Measurements from ENCODE around the gene NEK5. TPM values are rescaled to one million over a fixed set of nuclear protein-coding genes. Genes with fewer than 3 reads are reported as not detected.

NEK5 gene
- polyA plus RNA-seq, 3 donors = 0.07 TPM; not detected in 2

GRCh38 chr13:52136763-52137162, 7.9 kb upstream of the NEK5 start:
- Histone ChIP-seq H3K9ac (ENCODE audit: insufficient read depth, low read length, poor library complexity, severe bottlenecking) (no peak overlapping the region), H3K4me3 (replicated peaks in 1 of 3; ENCODE audit: low read depth in 2 of 3, low read length in 3 of 3) (no peak overlapping the region), H3K9me3 (replicated peaks in 1 of 2; ENCODE audit: control insufficient read depth in 1 of 2, insufficient read depth in 1 of 2, low read length in 2 of 2) (no peaks in the 10 kb centered on the region), H2AFZ (ENCODE audit: insufficient read depth, low read depth, low read length, poor library complexity, severe bottlenecking) (no peak overlapping the region), H3K27ac (ENCODE audit: low read depth in 1 of 2, low read length in 2 of 2) (no peak overlapping the region), H4K20me1 (ENCODE audit: insufficient read depth, low read length) (no peaks in the 10 kb centered on the region), H3K36me3 (replicated peaks in 1 of 2; ENCODE audit: control insufficient read depth in 1 of 2, insufficient read depth in 2 of 2, low read length in 2 of 2) (peaks cover 53 to 90% of the 10 kb centered on the region in 2 donors), H3K4me1 (ENCODE audit: control insufficient read depth in 1 of 2, insufficient read depth in 2 of 2, low read length in 2 of 2) (no peaks in the 10 kb centered on the region), H3K79me2 (ENCODE audit: insufficient read depth, low read length) (no peaks in the 10 kb centered on the region), H3K27me3 (ENCODE audit: control insufficient read depth in 2 of 2, insufficient read depth in 2 of 2, low read length in 2 of 2) (no peaks in the 10 kb centered on the region), H3K4me2 (replicated peaks; ENCODE audit: extremely low read depth, low read length, poor library complexity, severe bottlenecking) (no peak overlapping the region)
- no peak overlapping the region for H3K4me3 Mint-ChIP-seq
- no peaks in the 10 kb centered on the region for H3K27me3 Mint-ChIP-seq (ENCODE audit: low read depth in 3 of 3)
- no peak overlapping the region for H3K27ac Mint-ChIP-seq
- intact Hi-C loops (cut with micrococcal nuclease) = no loop called here
- H3K9me3 Mint-ChIP-seq = peaks cover 0 to 1% (median 0%) of the 10 kb centered on the region in 7 donors
- H3K36me3 Mint-ChIP-seq = peaks cover 70 to 82% of the 10 kb centered on the region in 2 donors
- H3K4me1 Mint-ChIP-seq = no peaks in the 10 kb centered on the region
- no peak for TF ChIP-seq CTCF (IDR thresholded peaks at IDR 0.05)
- DNase-seq = no peak

- peaks cover 31 to 53% of the 10 kb centered on the region in 2 donors for H3K36me3 ChIP-seq (replicated peaks in 1 of 2; ENCODE audit: control insufficient read depth in 1 of 2, insufficient read depth in 2 of 2, low read length in 2 of 2)
- no peak for TF ChIP-seq CTCF (IDR thresholded peaks at IDR 0.05)
- H3K27me3 Mint-ChIP-seq (ENCODE audit: low read depth in 3 of 3) = peaks cover 3 to 11% (median 3%) of the 10 kb centered on the region in 3 donors
- no peaks in the 10 kb centered on the region for H4K20me1 ChIP-seq (ENCODE audit: insufficient read depth, low read length)
- H3K4me3 Mint-ChIP-seq = no peak overlapping the region
- H3K9me3 Mint-ChIP-seq = peaks cover 0 to 4% (median 1%) of the 10 kb centered on the region in 7 donors
- H3K27ac ChIP-seq (ENCODE audit: low read depth in 1 of 2, low read length in 2 of 2) = no peak overlapping the region
- H3K9me3 ChIP-seq (replicated peaks in 1 of 2; ENCODE audit: control insufficient read depth in 1 of 2, insufficient read depth in 1 of 2, low read length in 2 of 2) = no peaks in the 10 kb centered on the region
- no peak for DNase-seq
- H3K4me1 ChIP-seq (ENCODE audit: control insufficient read depth in 1 of 2, insufficient read depth in 2 of 2, low read length in 2 of 2) = peaks cover 16 to 21% of the 10 kb centered on the region in 2 donors
- peaks cover 48 to 50% of the 10 kb centered on the region in 2 donors for H3K36me3 Mint-ChIP-seq
- no peak overlapping the region for H3K4me2 ChIP-seq (replicated peaks; ENCODE audit: extremely low read depth, low read length, poor library complexity, severe bottlenecking)
- H3K27ac Mint-ChIP-seq = no peak overlapping the region
- intact Hi-C loops (cut with micrococcal nuclease) = no loop called here
- H2AFZ ChIP-seq (ENCODE audit: insufficient read depth, low read depth, low read length, poor library complexity, severe bottlenecking) = no peak overlapping the region
- no peaks in the 10 kb centered on the region for H3K27me3 ChIP-seq (ENCODE audit: control insufficient read depth in 2 of 2, insufficient read depth in 2 of 2, low read length in 2 of 2)
- H3K9ac ChIP-seq (ENCODE audit: insufficient read depth, low read length, poor library complexity, severe bottlenecking) = no peak overlapping the region
- H3K4me3 ChIP-seq (replicated peaks in 1 of 3; ENCODE audit: low read depth in 2 of 3, low read length in 3 of 3) = no peak overlapping the region
- peaks cover 21% of the 10 kb centered on the region for H3K4me1 Mint-ChIP-seq
- no peaks in the 10 kb centered on the region for H3K79me2 ChIP-seq (ENCODE audit: insufficient read depth, low read length)
Measured at GRCh38 chr13:52130641-52131040, 1.8 kb upstream of the NEK5 start.
